ENCODE measurements around the gene C8B.

The C8B gene

DNA sequence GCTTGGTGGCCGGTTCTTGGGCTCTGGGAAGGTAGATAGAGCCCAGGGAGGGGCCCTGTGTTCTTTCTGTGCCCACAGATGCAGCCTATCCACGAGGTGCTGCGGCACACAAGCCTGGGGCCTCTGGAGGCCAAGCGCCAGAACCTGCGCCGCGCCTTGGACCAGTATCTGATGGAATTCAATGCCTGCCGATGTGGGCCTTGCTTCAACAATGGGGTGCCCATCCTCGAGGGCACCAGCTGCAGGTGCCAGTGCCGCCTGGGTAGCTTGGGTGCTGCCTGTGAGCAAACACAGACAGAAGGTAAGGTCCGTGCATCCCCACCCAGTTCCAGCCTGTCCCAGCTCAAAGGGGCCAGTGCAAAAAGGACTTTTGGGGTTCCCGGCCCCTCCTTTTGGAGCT lies 53.5 kb downstream of the C8B start:
- TF ChIP-seq, protein P1, sequence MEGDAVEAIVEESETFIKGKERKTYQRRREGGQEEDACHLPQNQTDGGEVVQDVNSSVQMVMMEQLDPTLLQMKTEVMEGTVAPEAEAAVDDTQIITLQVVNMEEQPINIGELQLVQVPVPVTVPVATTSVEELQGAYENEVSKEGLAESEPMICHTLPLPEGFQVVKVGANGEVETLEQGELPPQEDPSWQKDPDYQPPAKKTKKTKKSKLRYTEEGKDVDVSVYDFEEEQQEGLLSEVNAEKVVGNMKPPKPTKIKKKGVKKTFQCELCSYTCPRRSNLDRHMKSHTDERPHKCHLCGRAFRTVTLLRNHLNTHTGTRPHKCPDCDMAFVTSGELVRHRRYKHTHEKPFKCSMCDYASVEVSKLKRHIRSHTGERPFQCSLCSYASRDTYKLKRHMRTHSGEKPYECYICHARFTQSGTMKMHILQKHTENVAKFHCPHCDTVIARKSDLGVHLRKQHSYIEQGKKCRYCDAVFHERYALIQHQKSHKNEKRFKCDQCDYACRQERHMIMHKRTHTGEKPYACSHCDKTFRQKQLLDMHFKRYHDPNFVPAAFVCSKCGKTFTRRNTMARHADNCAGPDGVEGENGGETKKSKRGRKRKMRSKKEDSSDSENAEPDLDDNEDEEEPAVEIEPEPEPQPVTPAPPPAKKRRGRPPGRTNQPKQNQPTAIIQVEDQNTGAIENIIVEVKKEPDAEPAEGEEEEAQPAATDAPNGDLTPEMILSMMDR (IDR thresholded peaks at IDR 0.05; ENCODE audit: low read depth, low read length, poor library complexity, severe bottlenecking), result no peak
- TF ChIP-seq EZH2phosphoT487 (IDR thresholded peaks at IDR 0.05; ENCODE audit: borderline replicate concordance, low read length), result no peak
- Histone ChIP-seq H3K36me3 (ENCODE audit: control insufficient read depth, low read length) (no peaks in the 10 kb centered on the region), H3K27ac (ENCODE audit: low read depth, low read length) (no peak overlapping the region), H3K4me1 (ENCODE audit: control insufficient read depth, low read length) (no peaks in the 10 kb centered on the region), H3K4me3 (ENCODE audit: low read length) (no peak overlapping the region), H3K27me3 (ENCODE audit: control insufficient read depth, low read length) (no peaks in the 10 kb centered on the region), H3K9me2 (replicated peaks; ENCODE audit: control insufficient read depth, low read length) (no peaks in the 10 kb centered on the region), H3K4me2 (ENCODE audit: low read length) (no peak overlapping the region), H3F3A (ENCODE audit: control insufficient read depth, insufficient read depth) (no peaks in the 10 kb centered on the region), H3K79me2 (ENCODE audit: control insufficient read depth, low read length) (no peaks in the 10 kb centered on the region), H3K9me3 (ENCODE audit: control insufficient read depth, insufficient read depth, low read length) (no peaks in the 10 kb centered on the region), H4K20me1 (ENCODE audit: control insufficient read depth, insufficient read depth, low read depth, low read length) (no peaks in the 10 kb centered on the region)

DNA sequence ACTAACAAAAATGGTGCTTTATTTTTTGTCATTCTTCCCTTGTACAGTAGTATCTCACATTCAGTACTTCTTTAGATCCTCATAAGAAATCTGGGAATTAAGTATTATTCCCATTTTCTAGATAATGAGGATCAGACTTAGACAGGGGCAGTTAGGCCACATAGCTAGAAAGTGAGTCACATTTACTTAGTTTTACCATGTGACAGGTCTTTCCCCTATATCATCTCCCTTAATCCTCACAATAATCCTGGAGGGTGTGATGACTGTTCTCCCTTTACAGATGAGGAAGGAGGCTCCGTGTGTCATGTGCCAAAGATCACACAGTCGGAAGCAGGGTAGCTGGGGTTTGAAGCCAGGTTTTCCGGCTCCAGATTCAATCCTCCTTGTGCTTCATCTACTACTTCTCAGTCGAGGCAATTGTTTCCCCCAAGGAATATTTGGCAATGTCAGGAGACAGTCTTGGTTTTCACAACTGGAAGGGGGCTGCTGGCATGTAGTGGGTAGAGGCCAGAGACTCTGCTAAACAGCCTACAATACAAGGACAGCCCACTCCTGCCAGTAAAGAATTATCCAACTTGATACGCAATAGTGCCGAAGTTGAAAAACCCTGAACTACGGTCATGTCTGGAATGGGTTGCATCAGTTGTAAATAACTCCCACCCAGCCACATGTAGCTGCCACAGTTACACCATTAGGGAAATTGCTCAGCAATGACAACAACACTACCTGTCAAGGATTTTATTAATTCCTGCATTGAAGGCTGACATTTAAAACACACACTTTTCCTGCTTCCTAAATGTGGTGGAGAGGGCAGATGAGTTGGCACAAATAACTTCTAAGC lies 54.5 kb downstream of the C8B start:
- no peak overlapping the region for H3K4me3 ChIP-seq (ENCODE audit: low read length)
- TF ChIP-seq EZH2phosphoT487 (IDR thresholded peaks at IDR 0.05; ENCODE audit: borderline replicate concordance, low read length), result no peak
- TF ChIP-seq, protein P1 (IDR thresholded peaks at IDR 0.05; ENCODE audit: low read depth, low read length, poor library complexity, severe bottlenecking), result no peak
- H3K4me2 ChIP-seq (ENCODE audit: low read length), result no peak overlapping the region
- H3K9me2 ChIP-seq (replicated peaks; ENCODE audit: control insufficient read depth, low read length), result no peaks in the 10 kb centered on the region
- no peaks in the 10 kb centered on the region for H3K9me3 ChIP-seq (ENCODE audit: control insufficient read depth, insufficient read depth, low read length)
- no peaks in the 10 kb centered on the region for H3K36me3 ChIP-seq (ENCODE audit: control insufficient read depth, low read length)
- H3F3A ChIP-seq (ENCODE audit: control insufficient read depth, insufficient read depth), result no peaks in the 10 kb centered on the region
- no peaks in the 10 kb centered on the region for H3K27me3 ChIP-seq (ENCODE audit: control insufficient read depth, low read length)
- no peaks in the 10 kb centered on the region for H4K20me1 ChIP-seq (ENCODE audit: control insufficient read depth, insufficient read depth, low read depth, low read length)
- H3K4me1 ChIP-seq (ENCODE audit: control insufficient read depth, low read length), result no peaks in the 10 kb centered on the region
- H3K27ac ChIP-seq (ENCODE audit: low read depth, low read length), result no peak overlapping the region
- H3K79me2 ChIP-seq (ENCODE audit: control insufficient read depth, low read length), result no peaks in the 10 kb centered on the region

DNA sequence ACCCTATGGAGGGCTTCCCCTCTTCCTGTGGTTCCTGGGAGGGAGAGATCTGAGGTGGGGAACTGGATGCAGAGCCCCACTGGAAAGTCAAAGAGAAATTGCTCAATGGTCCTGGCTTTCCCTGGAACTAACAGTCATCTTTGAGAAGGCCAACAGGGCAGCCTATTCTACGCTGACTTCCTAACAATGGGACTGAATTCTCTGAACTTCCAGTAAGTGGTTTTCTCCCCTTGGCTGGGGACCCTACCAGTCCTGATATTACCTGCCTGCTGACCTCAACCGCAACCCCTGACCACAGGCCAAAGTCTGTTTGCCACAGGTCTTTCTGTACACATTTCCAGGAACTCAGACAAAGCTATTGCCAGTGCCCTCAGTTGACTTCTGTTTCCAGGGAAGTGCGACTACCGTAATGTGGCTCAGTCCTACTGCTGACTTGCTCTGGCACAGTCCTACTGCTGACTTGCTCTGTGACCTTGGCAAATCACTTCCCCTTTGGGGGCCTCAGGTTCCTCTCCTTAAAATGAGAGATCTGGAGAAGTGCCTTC lies 55.3 kb downstream of the C8B start:
- Histone ChIP-seq H3K4me2 (ENCODE audit: low read length) (no peak overlapping the region), H3K4me1 (ENCODE audit: control insufficient read depth, low read length) (no peaks in the 10 kb centered on the region), H3K36me3 (ENCODE audit: control insufficient read depth, low read length) (no peaks in the 10 kb centered on the region), H3F3A (ENCODE audit: control insufficient read depth, insufficient read depth) (no peaks in the 10 kb centered on the region), H3K27me3 (ENCODE audit: control insufficient read depth, low read length) (no peaks in the 10 kb centered on the region), H4K20me1 (ENCODE audit: control insufficient read depth, insufficient read depth, low read depth, low read length) (no peaks in the 10 kb centered on the region), H3K9me2 (replicated peaks; ENCODE audit: control insufficient read depth, low read length) (no peaks in the 10 kb centered on the region), H3K79me2 (ENCODE audit: control insufficient read depth, low read length) (no peaks in the 10 kb centered on the region), H3K9me3 (ENCODE audit: control insufficient read depth, insufficient read depth, low read length) (no peaks in the 10 kb centered on the region), H3K4me3 (ENCODE audit: low read length) (no peak overlapping the region), H3K27ac (ENCODE audit: low read depth, low read length) (no peak overlapping the region)
- TF ChIP-seq, protein P1 (IDR thresholded peaks at IDR 0.05; ENCODE audit: low read depth, low read length, poor library complexity, severe bottlenecking), result no peak
- TF ChIP-seq EZH2phosphoT487 (IDR thresholded peaks at IDR 0.05; ENCODE audit: borderline replicate concordance, low read length), result no peak

All from DOHH2 (cell line).